ENCODE data around the gene SCN9A. TPM values are rescaled to one million over a fixed set of nuclear protein-coding genes. Genes with fewer than 3 reads are reported as not detected.

SCN9A gene
- total RNA-seq, 1 donor from 2014 or later, result 5.5 TPM

DNA sequence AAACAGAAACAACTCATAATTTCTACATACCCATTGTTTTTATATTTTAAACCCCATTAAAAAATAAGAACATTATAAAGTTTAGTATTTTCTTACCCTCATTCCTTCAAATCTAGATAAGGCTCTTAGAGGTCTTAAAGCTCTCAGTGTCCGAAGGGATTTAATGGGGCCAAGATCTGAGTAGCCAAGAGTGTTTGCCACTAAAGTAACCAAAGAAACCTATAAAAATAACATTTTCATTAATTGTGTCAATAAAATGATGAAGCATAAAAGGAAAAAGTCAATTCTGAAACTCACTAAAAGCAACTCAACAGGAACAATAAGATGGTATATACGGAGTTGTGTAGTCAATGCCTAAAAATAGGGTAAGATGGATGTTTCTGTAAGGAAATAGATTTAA is 142.5 kb downstream of the SCN9A start:
- Histone ChIP-seq H3K27me3 (no peaks in the 10 kb centered on the region), H3K4me3 (no peak overlapping the region), H3K9me3 (no peaks in the 10 kb centered on the region), H3K27ac (no peak overlapping the region), H3K36me3 (no peaks in the 10 kb centered on the region), H3K4me1 (no peaks in the 10 kb centered on the region)
- TF ChIP-seq, protein P1, sequence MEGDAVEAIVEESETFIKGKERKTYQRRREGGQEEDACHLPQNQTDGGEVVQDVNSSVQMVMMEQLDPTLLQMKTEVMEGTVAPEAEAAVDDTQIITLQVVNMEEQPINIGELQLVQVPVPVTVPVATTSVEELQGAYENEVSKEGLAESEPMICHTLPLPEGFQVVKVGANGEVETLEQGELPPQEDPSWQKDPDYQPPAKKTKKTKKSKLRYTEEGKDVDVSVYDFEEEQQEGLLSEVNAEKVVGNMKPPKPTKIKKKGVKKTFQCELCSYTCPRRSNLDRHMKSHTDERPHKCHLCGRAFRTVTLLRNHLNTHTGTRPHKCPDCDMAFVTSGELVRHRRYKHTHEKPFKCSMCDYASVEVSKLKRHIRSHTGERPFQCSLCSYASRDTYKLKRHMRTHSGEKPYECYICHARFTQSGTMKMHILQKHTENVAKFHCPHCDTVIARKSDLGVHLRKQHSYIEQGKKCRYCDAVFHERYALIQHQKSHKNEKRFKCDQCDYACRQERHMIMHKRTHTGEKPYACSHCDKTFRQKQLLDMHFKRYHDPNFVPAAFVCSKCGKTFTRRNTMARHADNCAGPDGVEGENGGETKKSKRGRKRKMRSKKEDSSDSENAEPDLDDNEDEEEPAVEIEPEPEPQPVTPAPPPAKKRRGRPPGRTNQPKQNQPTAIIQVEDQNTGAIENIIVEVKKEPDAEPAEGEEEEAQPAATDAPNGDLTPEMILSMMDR (IDR thresholded peaks at IDR 0.05), result no peak
- DNase-seq (ENCODE audit: low spot score in 2 of 2), result no peak
- intact Hi-C loops (cut with DNase I), result no loop called here

DNA sequence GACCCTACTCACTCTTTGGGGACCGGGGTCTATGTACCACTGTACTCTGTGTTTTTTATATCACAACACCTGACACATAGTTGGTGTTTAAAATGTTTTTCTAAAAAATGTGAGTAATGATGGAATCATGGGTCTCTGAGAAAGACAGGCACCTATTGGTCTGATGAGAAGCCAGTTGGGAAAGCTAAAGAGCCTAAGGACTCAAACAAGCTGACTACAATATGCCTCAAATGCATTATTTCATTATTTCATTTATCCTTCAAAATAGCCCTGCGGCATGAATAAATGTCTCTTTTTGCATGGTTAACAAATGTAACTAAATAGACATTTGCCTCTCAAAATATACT is 145.0 kb downstream of the SCN9A start:
- intact Hi-C loops (cut with DNase I), result no loop called here
- DNase-seq (ENCODE audit: low spot score in 2 of 2), result no peak
- Histone ChIP-seq H3K4me1 (no peaks in the 10 kb centered on the region), H3K9me3 (no peaks in the 10 kb centered on the region), H3K27me3 (no peaks in the 10 kb centered on the region), H3K4me3 (no peak overlapping the region), H3K36me3 (no peaks in the 10 kb centered on the region), H3K27ac (no peak overlapping the region)
- TF ChIP-seq, protein P1 (IDR thresholded peaks at IDR 0.05), result no peak

DNA sequence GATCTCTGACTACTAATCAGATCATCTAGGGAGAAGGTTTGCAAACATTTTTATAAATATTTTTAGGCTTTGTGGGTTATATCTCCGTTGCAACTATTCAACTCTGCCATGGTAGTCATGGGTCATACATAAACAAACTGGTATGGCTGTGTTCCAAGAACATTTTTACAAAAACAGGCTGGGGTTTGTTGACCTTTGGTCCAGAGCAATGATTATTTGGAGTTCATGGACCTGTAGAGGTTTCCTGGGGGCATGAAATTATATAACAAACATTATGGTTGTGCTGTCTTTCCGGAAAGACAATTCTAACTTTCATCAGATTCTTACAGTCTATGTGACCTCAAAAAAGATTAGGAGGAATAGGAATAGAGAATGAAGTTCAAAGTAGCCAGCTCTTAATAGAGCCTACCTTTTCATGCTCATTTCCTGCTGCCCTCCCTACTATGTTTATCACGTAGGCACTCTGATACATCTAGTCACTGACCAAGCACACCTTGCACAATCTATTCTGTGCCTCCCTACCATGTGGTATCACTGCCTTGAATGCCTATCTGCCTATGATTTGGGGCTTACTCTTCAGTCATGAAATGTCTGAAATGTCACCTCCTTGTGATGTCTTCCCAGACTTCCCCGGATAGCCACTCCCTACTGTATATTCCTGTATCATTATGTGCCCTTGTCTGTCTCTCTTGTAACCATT is 145.6 kb downstream of the SCN9A start:
- no peaks in the 10 kb centered on the region for H3K9me3 ChIP-seq
- TF ChIP-seq, protein P1 (IDR thresholded peaks at IDR 0.05), result no peak
- no peak overlapping the region for H3K27ac ChIP-seq
- H3K4me1 ChIP-seq, result no peaks in the 10 kb centered on the region
- no peak overlapping the region for H3K4me3 ChIP-seq
- DNase-seq (ENCODE audit: low spot score in 2 of 2), result no peak
- H3K27me3 ChIP-seq, result no peaks in the 10 kb centered on the region
- H3K36me3 ChIP-seq, result no peaks in the 10 kb centered on the region
- intact Hi-C loops (cut with DNase I), result no loop called here

DNA sequence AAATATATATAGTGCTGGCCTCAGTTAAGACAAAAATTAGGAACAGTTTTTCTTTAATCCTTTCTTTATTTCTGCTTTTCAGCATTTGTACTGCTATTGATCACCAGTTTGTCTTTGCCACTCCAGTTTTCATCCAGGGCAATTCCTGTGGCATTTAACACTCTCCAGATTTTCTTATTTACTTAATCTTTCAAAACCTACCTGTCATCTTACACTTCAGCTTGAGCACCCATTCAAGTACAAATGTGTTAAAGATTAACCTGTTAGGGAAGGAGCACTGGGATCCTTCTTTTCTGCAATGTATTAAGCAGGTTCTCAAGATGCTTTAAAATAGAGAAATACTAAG is 146.1 kb downstream of the SCN9A start:
- DNase-seq (ENCODE audit: low spot score in 2 of 2), result no peak
- intact Hi-C loops (cut with DNase I), result no loop called here

DNA sequence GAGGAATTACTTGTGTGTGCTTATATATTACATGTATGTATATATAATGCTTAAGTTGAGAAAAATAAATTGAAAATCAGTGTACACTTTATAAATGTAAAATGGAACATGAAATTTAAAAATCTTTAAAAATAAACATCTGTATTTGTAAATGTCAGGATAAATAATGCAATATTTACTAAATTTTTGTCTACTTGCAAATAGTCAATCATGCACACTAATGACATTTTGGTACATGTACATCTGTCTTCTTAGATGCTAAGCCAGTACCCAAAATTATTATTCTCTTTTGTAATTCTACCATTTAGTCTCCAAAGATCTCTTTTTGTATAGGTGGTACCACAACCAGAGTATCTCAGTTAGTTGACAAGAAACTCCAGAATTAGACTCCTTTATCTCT is 151.5 kb downstream of the SCN9A start:
- no peaks in the 10 kb centered on the region for H3K27me3 ChIP-seq
- H3K27ac ChIP-seq, result no peak overlapping the region
- DNase-seq (ENCODE audit: low spot score in 2 of 2), result no peak
- TF ChIP-seq, protein P1 (IDR thresholded peaks at IDR 0.05), result no peak
- H3K4me1 ChIP-seq, result no peaks in the 10 kb centered on the region
- no peak overlapping the region for H3K4me3 ChIP-seq
- H3K36me3 ChIP-seq, result no peaks in the 10 kb centered on the region
- no peaks in the 10 kb centered on the region for H3K9me3 ChIP-seq
- intact Hi-C loops (cut with DNase I), result no loop called here

More for the DNA sequence above, 146.1 kb downstream of the SCN9A start:
- no peak overlapping the region for H3K27ac ChIP-seq
- H3K4me3 ChIP-seq, result no peak overlapping the region
- no peaks in the 10 kb centered on the region for H3K36me3 ChIP-seq
- H3K4me1 ChIP-seq, result no peaks in the 10 kb centered on the region
- no peaks in the 10 kb centered on the region for H3K27me3 ChIP-seq
- H3K9me3 ChIP-seq, result no peaks in the 10 kb centered on the region
- TF ChIP-seq, protein P1 (IDR thresholded peaks at IDR 0.05), result no peak

DNA sequence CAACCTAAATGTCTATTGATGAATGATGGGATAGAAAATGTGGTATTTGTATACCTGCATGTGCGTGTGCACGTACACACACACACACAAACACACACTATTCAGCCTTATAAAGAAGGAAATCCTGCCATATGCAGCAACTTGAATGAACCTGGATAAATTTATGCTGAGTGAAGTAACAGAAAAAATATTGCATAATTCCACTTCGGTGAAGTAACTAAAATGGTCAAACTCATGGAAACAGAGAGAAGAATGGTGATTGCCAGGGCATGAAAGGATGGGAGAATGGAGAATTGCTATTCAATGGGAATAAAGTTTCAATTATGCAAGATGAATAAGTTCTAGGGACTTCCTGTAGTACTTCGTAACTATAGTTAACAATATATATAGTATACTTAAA is 152.4 kb downstream of the SCN9A start:
- no peak for DNase-seq (ENCODE audit: low spot score in 2 of 2)
- H3K9me3 ChIP-seq, result no peaks in the 10 kb centered on the region

More for the DNA sequence above, 152.4 kb downstream of the SCN9A start:
- no peaks in the 10 kb centered on the region for H3K4me1 ChIP-seq
- H3K27me3 ChIP-seq, result no peaks in the 10 kb centered on the region
- no peaks in the 10 kb centered on the region for H3K36me3 ChIP-seq
- intact Hi-C loops (cut with DNase I), result no loop called here
- TF ChIP-seq, protein P1 (IDR thresholded peaks at IDR 0.05), result no peak
- H3K4me3 ChIP-seq, result no peak overlapping the region
- H3K27ac ChIP-seq, result no peak overlapping the region

Measured in ascending aorta (tissue), 2 donors.